HEK293T (cell line): ENCODE data around the gene KNL1.
"Not testable (repeated sequence)": the region's sequence is repeated elsewhere in the genome, so short reads cannot be mapped to it uniquely, and the experiment has no call there.

Experiments used
- CTCF ChIA-PET: fragments of 350-600 bp; formaldehyde crosslinking; extraction: SDS; loops from one replicate; lab custom pipeline; 2021; ENCODE audit warnings: antibody characterized with exemption, inconsistent platforms; lab: Yijun Ruan, JAX
- POLR2A ChIA-PET: fragments of 350-600 bp; formaldehyde crosslinking; extraction: SDS; loops from one replicate; lab custom pipeline; 2020; ENCODE audit warnings: antibody characterized with exemption, inconsistent platforms; lab: Yijun Ruan, JAX
- DNase-seq: peaks from one replicate; pipeline ENCODE4 v3.0.0; 2012; ENCODE audit warnings: mixed read lengths; ENCODE audit errors: extremely low spot score
- ARNT ChIP-seq: fragments of 450-650 bp; IDR thresholded peaks from 2 replicates; pipeline ENCODE4 v1.6.1; 2017; ENCODE audit warnings: mild to moderate bottlenecking
- BHLHE40 ChIP-seq: fragments of 450-650 bp; IDR thresholded peaks from 2 replicates; pipeline ENCODE4 v1.6.1; 2016; ENCODE audit warnings: mild to moderate bottlenecking, moderate library complexity, borderline replicate concordance
- CTBP1 ChIP-seq: fragments of 450-650 bp; IDR thresholded peaks from 2 replicates; pipeline ENCODE4 v1.6.1; 2016; ENCODE audit warnings: borderline replicate concordance
- ELF4 ChIP-seq: fragments of 450-650 bp; IDR thresholded peaks from 2 replicates; pipeline ENCODE4 v1.6.1; 2017; ENCODE audit warnings: antibody characterized with exemption
- FOXA1 ChIP-seq: fragments of 450-650 bp; IDR thresholded peaks from 2 replicates; pipeline ENCODE4 v1.6.1; 2016; ENCODE audit warnings: mild to moderate bottlenecking
- FOXK2 ChIP-seq: fragments of 450-650 bp; IDR thresholded peaks from 2 replicates; pipeline ENCODE4 v1.6.1; 2016; ENCODE audit warnings: mild to moderate bottlenecking
- FOXM1 ChIP-seq: fragments of 450-650 bp; IDR thresholded peaks from 2 replicates; pipeline ENCODE4 v1.6.1; 2017; ENCODE audit warnings: mild to moderate bottlenecking, borderline replicate concordance
- HDGF ChIP-seq: fragments of 450-650 bp; IDR thresholded peaks from 2 replicates; pipeline ENCODE4 v1.6.1; 2017; ENCODE audit warnings: antibody characterized with exemption, borderline replicate concordance
- L3MBTL2 ChIP-seq: fragments of 450-650 bp; conservative IDR thresholded peaks from 2 replicates; pipeline ENCODE4 v1.6.1; 2016; ENCODE audit warnings: mild to moderate bottlenecking
- LEF1 ChIP-seq: fragments of 450-650 bp; IDR thresholded peaks from 2 replicates; pipeline ENCODE4 v1.6.1; 2017; ENCODE audit warnings: mild to moderate bottlenecking, borderline replicate concordance
- NFRKB ChIP-seq: fragments of 450-650 bp; IDR thresholded peaks from 2 replicates; pipeline ENCODE4 v1.6.1; 2016; ENCODE audit warnings: mild to moderate bottlenecking, moderate library complexity
- PKNOX1 ChIP-seq: fragments of 450-650 bp; IDR thresholded peaks from 2 replicates; pipeline ENCODE4 v1.6.1; 2016
- SP1 ChIP-seq: fragments of 450-650 bp; IDR thresholded peaks from 2 replicates; pipeline ENCODE4 v1.6.1; 2017
- SUZ12 ChIP-seq: fragments of 450-650 bp; IDR thresholded peaks from 2 replicates; pipeline ENCODE4 v1.6.1; 2016; ENCODE audit warnings: mild to moderate bottlenecking
- TARDBP ChIP-seq: fragments of 450-650 bp; IDR thresholded peaks from 2 replicates; pipeline ENCODE4 v1.6.1; 2016
- ZNF384 ChIP-seq: fragments of 450-650 bp; IDR thresholded peaks from 2 replicates; pipeline ENCODE4 v1.6.1; 2016

The KNL1 gene

GRCh38 chr15:40637221-40637745 lies 43.2 kb downstream of the KNL1 start:
- ChIA-PET CTCF (no interaction called here), POLR2A (no interaction called here)
- TF ChIP-seq ZNF384 (no peak), SUZ12 (no peak)
- no peak for DNase-seq

- no peak for DNase-seq
- ChIA-PET POLR2A (no interaction called here), CTCF (no interaction called here)
- TF ChIP-seq TARDBP: no peak
- no peak for TF ChIP-seq NFRKB
- no peak for TF ChIP-seq FOXM1
- no peak for TF ChIP-seq LEF1
- no peak for TF ChIP-seq ELF4
- no peak for TF ChIP-seq L3MBTL2
- no peak for TF ChIP-seq CTBP1
- no peak for TF ChIP-seq ARNT
These were observed 45.6 kb downstream of the KNL1 start for GRCh38 chr15:40639677-40640076.

DNA sequence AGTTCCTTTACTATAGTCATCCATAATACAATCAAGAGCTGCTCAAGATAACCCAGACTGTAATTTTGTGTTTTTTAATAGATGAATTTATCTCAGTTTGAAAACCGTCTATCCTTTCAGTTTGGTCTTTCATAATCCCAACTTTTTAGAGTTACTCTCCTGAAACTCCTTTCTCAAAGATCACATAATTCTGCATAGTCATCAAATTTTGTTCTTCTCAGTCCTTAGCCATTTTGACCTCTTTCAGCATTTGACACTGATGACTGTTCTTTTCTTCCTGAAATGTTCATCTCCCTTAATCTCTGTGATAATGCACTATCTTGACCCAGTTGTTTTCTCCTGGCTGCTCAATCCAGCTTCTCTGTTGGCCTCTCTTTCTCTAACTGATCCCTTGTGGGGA lies 53.5 kb downstream of the KNL1 start:
- DNase-seq: no peak
- TF ChIP-seq SUZ12 (no peak), LEF1 (no peak), SP1 (no peak), ELF4 (no peak), L3MBTL2 (no peak), FOXM1 (no peak), NFRKB (no peak), BHLHE40 (no peak), CTBP1 (no peak), ARNT (no peak), TARDBP (no peak), FOXK2 (no peak), FOXA1 (no peak)
- ChIA-PET POLR2A (no interaction called here), CTCF (no interaction called here)

DNA sequence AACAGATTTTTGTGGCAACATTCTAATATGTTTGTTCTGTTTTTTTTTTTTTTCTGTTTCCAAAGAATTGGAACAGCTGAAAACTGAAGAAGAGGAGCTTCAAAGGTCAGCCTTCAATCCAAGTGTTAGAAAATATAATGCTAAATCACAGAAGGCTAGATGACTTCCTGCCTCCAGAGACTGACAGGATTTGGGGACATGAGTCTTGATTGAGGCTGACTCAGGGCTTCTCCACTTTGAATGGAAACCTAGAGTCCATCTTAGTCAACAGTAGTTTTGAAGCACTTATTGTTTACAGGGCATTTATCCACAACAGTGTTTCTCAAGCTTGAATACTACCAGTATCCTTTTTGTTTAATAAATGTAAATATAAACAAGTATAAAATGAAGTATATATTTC lies 56.4 kb downstream of the KNL1 start:
- DNase-seq: no peak
- CTCF ChIA-PET: no interaction called here
- POLR2A ChIA-PET: no interaction called here
- TF ChIP-seq CTBP1 (no peak), SP1 (no peak), ZNF384 (no peak), FOXK2 (no peak), BHLHE40 (no peak)

DNA sequence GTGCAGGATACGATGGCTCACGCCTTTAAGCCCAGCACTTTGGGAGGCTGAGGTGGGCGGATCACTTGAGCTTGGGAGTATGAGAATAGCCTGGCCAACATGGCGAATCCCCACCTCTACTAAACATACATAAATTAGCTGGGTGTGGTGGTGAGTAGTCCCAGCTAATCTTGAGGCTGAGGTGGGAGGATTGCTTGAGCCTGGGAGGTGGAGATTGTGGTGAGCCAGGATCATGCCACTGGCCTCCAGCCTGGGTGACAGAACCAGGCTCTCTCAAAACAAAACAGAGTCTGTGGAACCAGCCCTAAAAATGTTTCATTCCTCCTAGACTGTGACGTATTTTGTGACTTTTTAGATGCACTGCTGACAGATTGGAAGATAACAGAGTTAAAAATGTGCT lies 66.6 kb downstream of the KNL1 start:
- no peak for TF ChIP-seq SP1
- no peak for TF ChIP-seq PKNOX1
- no peak for TF ChIP-seq NFRKB
- TF ChIP-seq BHLHE40: no peak
- no peak for TF ChIP-seq SUZ12
- TF ChIP-seq LEF1: no peak
- ChIA-PET CTCF (no interaction called here), POLR2A (no interaction called here)
- no peak for DNase-seq

DNA sequence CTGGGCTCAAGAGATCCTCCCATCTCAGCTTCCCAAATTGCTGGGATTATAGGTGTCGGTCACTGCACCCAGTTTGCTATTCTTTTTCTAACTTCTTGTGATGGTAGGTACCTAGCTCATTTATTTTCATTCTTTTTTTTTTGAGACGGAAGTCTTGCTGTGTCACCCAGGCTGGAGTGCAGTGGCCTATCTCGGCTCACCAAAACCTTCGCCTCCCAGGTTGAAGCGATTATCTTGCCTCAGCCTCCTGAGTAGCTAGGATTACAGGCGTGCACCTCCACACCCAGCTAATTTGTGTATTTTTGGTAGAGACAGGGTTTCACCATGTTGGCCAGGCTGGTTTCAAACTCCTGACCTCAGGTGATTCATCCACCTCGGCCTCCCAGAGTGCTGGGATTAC lies 70.9 kb downstream of the KNL1 start:
- POLR2A ChIA-PET: interaction anchor here (0.6 kb wide), 1 partner anchor 819 kb away, joined by 4 read pairs; no protein-coding TSS in a partner anchor
- DNase-seq: no peak
- CTCF ChIA-PET: no interaction called here
- TF ChIP-seq NFRKB (no peak), L3MBTL2 (no peak), CTBP1 (no peak), ARNT (no peak), TARDBP (no peak), SUZ12 (no peak), LEF1 (no peak), ELF4 (no peak), HDGF (no peak), BHLHE40 (no peak), FOXM1 (no peak)

DNA sequence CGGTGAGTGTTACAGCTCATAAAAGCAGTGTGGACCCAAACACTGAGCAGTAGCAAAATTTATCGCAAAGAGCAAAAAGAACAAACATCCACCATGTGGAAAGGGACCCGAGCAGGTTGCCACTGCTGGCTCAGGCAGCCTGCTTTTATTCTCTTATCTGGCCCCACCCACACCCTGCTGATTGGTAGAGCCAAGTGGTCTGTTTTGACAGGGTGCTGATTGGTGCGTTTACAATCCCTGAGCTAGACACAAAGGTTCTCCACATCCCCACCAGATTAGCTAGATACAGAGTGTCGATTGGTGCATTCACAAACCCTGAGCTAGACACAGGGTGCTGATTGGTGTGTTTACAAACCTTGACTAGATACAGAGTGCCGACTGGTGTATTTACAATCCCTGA lies 82.2 kb downstream of the KNL1 start:
- DNase-seq, CTCF ChIA-PET: not testable (repeated sequence)
- POLR2A ChIA-PET: interaction anchor here (1.0 kb wide), 1 partner anchor 18 kb away, joined by 4 read pairs; the partner anchor contains the start of gene RAD51

- DNase-seq, CTCF ChIA-PET: not testable (repeated sequence)
- POLR2A ChIA-PET: interaction anchor here (1.0 kb wide), 1 partner anchor 18 kb away, joined by 4 read pairs; the partner anchor contains the start of gene RAD51
These were observed 82.9 kb downstream of the KNL1 start for GRCh38 chr15:40676906-40677305.

DNA sequence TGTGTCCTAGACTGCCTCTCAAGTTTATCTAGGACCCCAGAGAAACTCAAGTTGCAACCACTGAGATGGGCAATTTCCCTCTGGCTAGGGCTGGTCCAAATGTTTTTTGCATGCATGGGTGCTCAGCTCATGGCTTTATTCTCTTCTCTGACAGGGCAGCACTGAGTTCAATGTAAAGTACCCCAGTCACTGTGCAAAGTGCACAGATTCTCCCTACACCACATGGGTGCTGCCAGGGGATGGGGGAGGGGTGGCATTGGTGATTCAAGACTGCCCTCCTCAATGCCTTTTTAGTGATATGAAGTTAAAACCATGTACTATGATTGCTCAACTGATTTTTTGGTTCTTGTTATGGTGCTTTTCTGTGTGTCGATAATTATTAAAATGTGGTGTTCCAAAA lies 86.1 kb downstream of the KNL1 start:
- POLR2A ChIA-PET: interaction anchor here (1.0 kb wide), 1 partner anchor 15 kb away, joined by 6 read pairs; the partner anchor contains the start of gene RAD51
- CTCF ChIA-PET: no interaction called here
- DNase-seq: no peak

DNA sequence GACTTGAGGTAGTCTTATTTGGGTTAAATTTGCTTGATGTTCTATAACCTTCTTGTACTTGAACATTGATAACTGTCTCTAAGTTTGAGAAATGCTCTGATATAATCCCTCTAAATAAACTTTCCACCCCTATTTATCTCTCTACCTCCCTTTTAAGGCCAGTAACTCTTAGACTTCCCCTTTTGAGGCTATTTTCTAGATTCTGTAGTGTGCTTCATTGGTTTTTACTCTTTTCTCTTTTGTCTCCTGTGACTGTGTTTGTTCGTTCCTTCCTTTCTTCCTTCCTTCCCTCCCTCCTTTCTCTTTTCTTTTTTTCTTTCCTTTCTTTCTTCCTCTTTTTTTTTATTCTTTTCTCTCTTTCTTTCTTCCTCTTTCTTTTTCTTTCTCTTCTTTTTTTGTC lies 86.9 kb downstream of the KNL1 start:
- POLR2A ChIA-PET, CTCF ChIA-PET: not testable (repeated sequence)

More for the DNA sequence above, 86.1 kb downstream of the KNL1 start:
- TF ChIP-seq HDGF (no peak), SP1 (no peak), SUZ12 (no peak), NFRKB (no peak)

More for the DNA sequence above, 86.9 kb downstream of the KNL1 start:
- not testable (repeated sequence) for DNase-seq
